IMR-90 (cell line): ENCODE data around the gene NOXA1. TPM values are rescaled to one million over a fixed set of nuclear protein-coding genes. Genes with fewer than 3 reads are reported as not detected.
A peak's percentile ranks its signal among the peaks of the same experiment; 100 is the strongest.

Source experiments
- ATAC-seq: fragments of 200-7000 bp; cut with Tn5 transposase; 2 replicates; pipeline ENCODE4 v1.9.1; 2020; ENCODE audit warnings: low read depth, mild to moderate bottlenecking, moderate library complexity
- BruUV-seq: library from RNA; stranded (reverse); fragments of 400-500 nt; replicated peaks from 2 replicates; lab custom pipeline; 2021; lab: Mats Ljungman, UMichigan
- CTCF ChIA-PET: fragments of 300-600 bp; formaldehyde crosslinking; extraction: SDS; loops from one replicate; lab custom pipeline; 2021; ENCODE audit warnings: antibody characterized with exemption; lab: Yijun Ruan, JAX
- POLR2A ChIA-PET: fragments of 300-600 bp; sonication (Branson Sonifier 250); formaldehyde crosslinking; loops from one replicate; lab custom pipeline; 2022; ENCODE audit warnings: antibody characterized with exemption; ENCODE audit not compliant: unreplicated experiment; lab: Charles Lee
- DNase-seq: peaks from one replicate; pipeline ENCODE4 v3.0.0; 2013
- H2AFZ ChIP-seq: replicated peaks from 2 replicates; pipeline ENCODE3; 2013; ENCODE audit warnings: low read length, mild to moderate bottlenecking; ENCODE audit not compliant: poor library complexity
- H2AK5ac ChIP-seq: 2 replicates; pipeline ENCODE4 v1.6.1; 2013; ENCODE audit warnings: low read depth, low read length, inconsistent platforms
- H2AK9ac ChIP-seq: replicated peaks from 2 replicates; pipeline ENCODE3; 2013; ENCODE audit warnings: mild to moderate bottlenecking, low read depth, low read length, moderate library complexity; ENCODE audit not compliant: poor library complexity
- H2BK120ac ChIP-seq: 2 replicates; pipeline ENCODE4 v1.6.1; 2013; ENCODE audit warnings: low read depth, low read length, inconsistent platforms
- H2BK15ac ChIP-seq: 3 replicates; pipeline ENCODE4 v1.6.1; 2013; ENCODE audit warnings: low read depth, low read length, inconsistent platforms
- H2BK20ac ChIP-seq: 2 replicates; pipeline ENCODE4 v1.6.1; 2013; ENCODE audit warnings: low read depth, mild to moderate bottlenecking, inconsistent platforms, low read length, moderate library complexity
- H2BK5ac ChIP-seq: 2 replicates; pipeline ENCODE4 v1.6.1; 2013; ENCODE audit warnings: mild to moderate bottlenecking, low read depth, low read length, inconsistent platforms; ENCODE audit not compliant: poor library complexity, severe bottlenecking
- H3K14ac ChIP-seq: replicated peaks from 2 replicates; pipeline ENCODE4 v1.6.1; 2013; ENCODE audit warnings: low read depth, low read length, inconsistent platforms
- H3K18ac ChIP-seq: 2 replicates; pipeline ENCODE4 v1.6.1; 2013; ENCODE audit warnings: low read depth, low read length, control low read depth
- H3K23ac ChIP-seq: 2 replicates; pipeline ENCODE4 v1.6.1; 2013; ENCODE audit warnings: low read depth, low read length, inconsistent platforms
- H3K27ac ChIP-seq: 2 replicates; pipeline ENCODE4 v1.5.1; 2013; ENCODE audit warnings: mild to moderate bottlenecking, control low read depth, low read length; ENCODE audit not compliant: insufficient read depth
- H3K27me3 ChIP-seq: 2 replicates; pipeline ENCODE4 v1.6.1; 2013; ENCODE audit warnings: low read length; ENCODE audit not compliant: control insufficient read depth, insufficient read depth
- H3K36me3 ChIP-seq: 2 replicates; pipeline ENCODE4 v1.6.1; 2013; ENCODE audit warnings: low read length, mixed read lengths; ENCODE audit not compliant: control insufficient read depth, insufficient read depth
- H3K4ac ChIP-seq: 2 replicates; pipeline ENCODE4 v1.6.1; 2013; ENCODE audit warnings: low read depth, low read length, inconsistent platforms
- H3K4me1 ChIP-seq: 2 replicates; pipeline ENCODE4 v1.6.1; 2013; ENCODE audit warnings: low read length, mixed read lengths; ENCODE audit not compliant: control insufficient read depth, insufficient read depth
- H3K4me2 ChIP-seq: 2 replicates; pipeline ENCODE4 v1.6.1; 2013; ENCODE audit warnings: low read depth, mild to moderate bottlenecking, control low read depth, low read length, moderate library complexity
- H3K4me3 ChIP-seq: 2 replicates; pipeline ENCODE4 v1.5.1; 2013; ENCODE audit warnings: low read depth, mild to moderate bottlenecking, control low read depth, low read length, moderate library complexity; ENCODE audit not compliant: insufficient read depth
- H3K56ac ChIP-seq: 2 replicates; pipeline ENCODE4 v1.6.1; 2013; ENCODE audit warnings: low read length, inconsistent platforms; ENCODE audit not compliant: insufficient read depth; ENCODE audit errors: extremely low read depth
- H3K79me1 ChIP-seq, 2 experiments: 2 replicates each; pipeline ENCODE4 v1.6.1; 2013; ENCODE audit warnings: low read length in 2 of 2, inconsistent platforms in 1 of 2, low read depth in 1 of 2
- H3K9ac ChIP-seq: 2 replicates; pipeline ENCODE4 v1.6.1; 2013; ENCODE audit warnings: low read depth, low read length, control low read depth
- H3K9me1 ChIP-seq: 2 replicates; pipeline ENCODE4 v1.6.1; 2013; ENCODE audit warnings: low read length, inconsistent platforms; ENCODE audit not compliant: insufficient read depth
- H3K9me3 ChIP-seq: 2 replicates; pipeline ENCODE4 v1.6.1; 2013; ENCODE audit warnings: low read length; ENCODE audit not compliant: control insufficient read depth, insufficient read depth
- H4K20me1 ChIP-seq: 2 replicates; pipeline ENCODE4 v1.6.1; 2013; ENCODE audit warnings: low read length, inconsistent platforms; ENCODE audit not compliant: insufficient read depth
- H4K5ac ChIP-seq: 2 replicates; pipeline ENCODE4 v1.6.1; 2013; ENCODE audit warnings: mild to moderate bottlenecking, low read depth, low read length, control low read depth
- H4K8ac ChIP-seq, 2 experiments: 2 replicates each; pipeline ENCODE4 v1.6.1; 2013; ENCODE audit warnings: low read depth in 2 of 2, low read length in 2 of 2, control low read depth in 1 of 2, inconsistent platforms in 1 of 2
- H4K91ac ChIP-seq: 2 replicates; pipeline ENCODE4 v1.6.1; 2013; ENCODE audit warnings: low read depth, low read length, inconsistent platforms; ENCODE audit not compliant: insufficient read depth
- BHLHE40 ChIP-seq: fragments of 150-350 bp; IDR thresholded peaks from 2 replicates; pipeline ENCODE4 v1.6.1; 2016; ENCODE audit warnings: mild to moderate bottlenecking, low read depth, low read length
- CEBPB ChIP-seq: IDR thresholded peaks from 2 replicates; pipeline ENCODE4 v1.6.1; 2012; ENCODE audit warnings: low read depth, low read length, improper control_type of control experiment
- CHD1 ChIP-seq: IDR thresholded peaks from 2 replicates; pipeline ENCODE4 v1.6.1; 2012; ENCODE audit warnings: low read depth, low read length, improper control_type of control experiment
- CTCF ChIP-seq: conservative IDR thresholded peaks from 2 replicates; pipeline ENCODE4 v1.5.1; 2012; ENCODE audit warnings: mild to moderate bottlenecking, low read depth, low read length, improper control_type of control experiment
- ELK1 ChIP-seq: fragments of 150-350 bp; IDR thresholded peaks from 2 replicates; pipeline ENCODE4 v1.6.1; 2016; ENCODE audit warnings: low read depth, mild to moderate bottlenecking, low read length, moderate library complexity, borderline replicate concordance
- FOS ChIP-seq: fragments of 150-350 bp; IDR thresholded peaks from 2 replicates; pipeline ENCODE4 v1.6.1; 2016; ENCODE audit warnings: low read depth, low read length
- MAFK ChIP-seq: IDR thresholded peaks from 2 replicates; pipeline ENCODE4 v1.6.1; 2012; ENCODE audit warnings: low read depth, low read length, improper control_type of control experiment
- MAZ ChIP-seq: IDR thresholded peaks from 2 replicates; pipeline ENCODE4 v1.6.1; 2012; ENCODE audit warnings: low read depth, mild to moderate bottlenecking, low read length, improper control_type of control experiment, moderate library complexity, borderline replicate concordance
- MXI1 ChIP-seq: IDR thresholded peaks from 2 replicates; pipeline ENCODE4 v1.6.1; 2012; ENCODE audit warnings: low read depth, mild to moderate bottlenecking, low read length, moderate library complexity, borderline replicate concordance
- NFE2L2 ChIP-seq: fragments of 150-350 bp; IDR thresholded peaks from 2 replicates; pipeline ENCODE4 v1.6.1; 2016; ENCODE audit warnings: low read depth, mild to moderate bottlenecking, low read length
- POLR2A ChIP-seq: IDR thresholded peaks from 2 replicates; pipeline ENCODE4 v1.6.1; 2012; ENCODE audit warnings: mild to moderate bottlenecking, low read depth, low read length
- RAD21 ChIP-seq: IDR thresholded peaks from 2 replicates; pipeline ENCODE4 v1.6.1; 2012; ENCODE audit warnings: low read length, improper control_type of control experiment
- RCOR1 ChIP-seq: IDR thresholded peaks from 2 replicates; pipeline ENCODE4 v1.6.1; 2012; ENCODE audit warnings: mild to moderate bottlenecking, low read length, improper control_type of control experiment; ENCODE audit not compliant: insufficient replicate concordance
- RFX5 ChIP-seq: IDR thresholded peaks from 2 replicates; pipeline ENCODE4 v1.8.0; 2012; ENCODE audit warnings: low read depth, mild to moderate bottlenecking, low read length, moderate library complexity
- SMC3 ChIP-seq: fragments of 150-350 bp; IDR thresholded peaks from 2 replicates; pipeline ENCODE4 v1.6.1; 2016; ENCODE audit warnings: low read depth, mild to moderate bottlenecking, antibody characterized with exemption, low read length, moderate library complexity
- USF2 ChIP-seq: fragments of 150-350 bp; IDR thresholded peaks from 2 replicates; pipeline ENCODE4 v1.6.1; 2017; ENCODE audit warnings: mild to moderate bottlenecking, antibody characterized with exemption, low read length, low read depth
- WGBS, 2 experiments: methylation state at CpG; one replicate each; pipeline versions ENCODE4 v1.1.5 to v1.1.7; 2013; ENCODE audit warnings: missing lambda C conversion rate in 2 of 2; ENCODE audit not compliant: insufficient read length in 1 of 2; ENCODE audit errors: extremely low coverage in 2 of 2; 5-methylcytosine and 5-hydroxymethylcytosine counted together
- dilution Hi-C: fragments of 300-500 bp; cut with HindIII; formaldehyde crosslinking; loops from one replicate; pipeline ENCODE4 v1.14.3; 2018; ENCODE audit warnings: low sequenced_read_pairs; ENCODE audit not compliant: unreplicated experiment
- in situ Hi-C: fragments of 300-500 bp; cut with MboI; formaldehyde crosslinking; loops from 3 replicates; pipeline ENCODE4 v1.14.3; 2019; ENCODE audit warnings: low sequenced_read_pairs, inconsistent platforms, mixed read lengths
- intact Hi-C: fragments of 100-400 bp; cut with micrococcal nuclease; formaldehyde crosslinking; loops from 2 replicates; pipeline ENCODE4 v1.10.0; 2022
- polyA plus RNA-seq, 3 experiments: library from polyadenylated mRNA; depleted of rRNA; stranded (reverse); fragments of >200 nt; gene quantifications; 2 replicates each; pipeline ENCODE4 v1.2.3, GENCODE V29; 2012; ENCODE audit warnings: low replicate concordance in 1 of 3
- total RNA-seq: library from RNA; depleted of rRNA; stranded (reverse); fragments of >200 nt; gene quantifications from 2 replicates; pipeline ENCODE4 v1.2.3, GENCODE V29; 2012

The NOXA1 gene
- total and polyA plus RNA-seq, 2 of the 4 experiments (the other 2 are of a cell fraction), result 0.17 TPM; not detected in 1

- no peaks in the 10 kb centered on the region for H3K27me3 ChIP-seq
- TF ChIP-seq RFX5, result no peak
- no peak for TF ChIP-seq MAZ
- TF ChIP-seq SMC3, result no peak
- no peak for TF ChIP-seq CTCF
- no peak for TF ChIP-seq BHLHE40
- no peak for TF ChIP-seq POLR2A
- TF ChIP-seq USF2, result no peak
- no peak for TF ChIP-seq NFE2L2
- no peak for TF ChIP-seq ELK1
- TF ChIP-seq FOS, result no peak
- no peak for TF ChIP-seq CEBPB
- TF ChIP-seq CHD1, result no peak
- no peak for TF ChIP-seq MAFK
- TF ChIP-seq MXI1, result no peak
- TF ChIP-seq RCOR1, result no peak
- no peak for TF ChIP-seq RAD21
- dilution Hi-C loops (no loop called here), in situ Hi-C loops (no loop called here), intact Hi-C loops (no loop called here)
- H3K4ac ChIP-seq, result no peak overlapping the region
- no peak overlapping the region for H2BK5ac ChIP-seq
- no peak overlapping the region for H3K18ac ChIP-seq
- H2BK20ac ChIP-seq, result no peak overlapping the region
- no peak overlapping the region for H3K23ac ChIP-seq
- H2AFZ ChIP-seq, result no peak overlapping the region
- no TSS peak for BruUV-seq
- H2BK120ac ChIP-seq, result no peak overlapping the region
- no peak overlapping the region for H3K56ac ChIP-seq
- no peaks in the 10 kb centered on the region for H4K20me1 ChIP-seq
- no peak overlapping the region for H4K8ac ChIP-seq
- CTCF ChIA-PET, result no interaction called here
- no peaks in the 10 kb centered on the region for H3K9me3 ChIP-seq
- no peak overlapping the region for H2AK9ac ChIP-seq
- no peak overlapping the region for H3K4me2 ChIP-seq
- no peak overlapping the region for H3K14ac ChIP-seq
- POLR2A ChIA-PET, result no interaction called here
- no peak overlapping the region for H3K4me3 ChIP-seq
- peak; percentile 13; the same call in 1 of the 2 replicates for ATAC-seq
- H3K4me1 ChIP-seq, result peaks cover 2% of the 10 kb centered on the region; the same call in 1 of the 2 replicates
- H3K27ac ChIP-seq, result no peak overlapping the region
- no peaks in the 10 kb centered on the region for H3K36me3 ChIP-seq
- no peak overlapping the region for H3K9ac ChIP-seq
- H3K9me1 ChIP-seq, result no peaks in the 10 kb centered on the region
- H4K5ac ChIP-seq, result no peak overlapping the region
- no peak for DNase-seq
- WGBS, 2 experiments, result 70% methylated on average over 12 of the region's 34 CpGs; no CpG with 5 or more reads in 1 of the 2 experiments
- no peaks in the 10 kb centered on the region for H3K79me1 ChIP-seq
- no peak overlapping the region for H2BK15ac ChIP-seq
- no peak overlapping the region for H4K91ac ChIP-seq
- H2AK5ac ChIP-seq, result no peak overlapping the region
Measured at GRCh38 chr9:137429974-137430722, 7.0 kb downstream of the NOXA1 start.
